ENCODE data around the gene KSR2. TPM values are rescaled to one million over a fixed set of nuclear protein-coding genes. Genes with fewer than 3 reads are reported as not detected.
A peak's percentile ranks its signal among the peaks of the same experiment; 100 is the strongest.

KSR2 gene
- total and polyA plus RNA-seq, 7 donors: under 0.01 to 0.04 (median 0.02) TPM; not detected in 2

DNA sequence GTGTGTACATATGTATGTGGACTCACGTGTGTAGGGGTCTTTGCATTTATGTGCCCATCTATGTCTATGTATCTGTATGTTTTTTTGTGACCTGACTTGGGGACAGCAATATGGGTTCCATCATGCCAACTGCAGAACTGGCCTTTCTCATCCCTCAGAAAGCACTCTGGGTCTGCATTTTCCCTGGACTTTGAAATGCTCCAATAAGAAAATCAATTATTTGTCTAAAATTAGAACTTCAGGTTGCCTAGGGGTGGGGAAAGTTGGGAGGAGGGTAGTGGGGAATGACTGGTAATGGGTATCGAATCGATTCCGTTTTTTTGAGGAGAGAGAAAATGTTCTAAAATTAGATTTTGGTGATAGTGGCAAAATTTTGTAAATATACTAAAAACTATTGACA is 466.6 kb downstream of the KSR2 start:
- ATAC-seq (no peak), DNase-seq (no peak)
- intact Hi-C loops (cut with DNase I): no loop called here
- Histone ChIP-seq H3K9me3 (no peaks in the 10 kb centered on the region), H3K4me3 (no peak overlapping the region), H3K36me3 (ENCODE audit: insufficient read depth in 1 of 2, low read depth in 1 of 2) (no peaks in the 10 kb centered on the region), H3K27me3 (ENCODE audit: insufficient read depth in 3 of 3, low read length in 2 of 3) (no peaks in the 10 kb centered on the region), H3K4me1 (peaks cover 4% of the 10 kb centered on the region), H3K27ac (no peak overlapping the region)
- 75 to 92% (median 80%) methylated on average over 4 of the region's 4 CpGs for WGBS, 3 donors
- TF ChIP-seq, protein P1, sequence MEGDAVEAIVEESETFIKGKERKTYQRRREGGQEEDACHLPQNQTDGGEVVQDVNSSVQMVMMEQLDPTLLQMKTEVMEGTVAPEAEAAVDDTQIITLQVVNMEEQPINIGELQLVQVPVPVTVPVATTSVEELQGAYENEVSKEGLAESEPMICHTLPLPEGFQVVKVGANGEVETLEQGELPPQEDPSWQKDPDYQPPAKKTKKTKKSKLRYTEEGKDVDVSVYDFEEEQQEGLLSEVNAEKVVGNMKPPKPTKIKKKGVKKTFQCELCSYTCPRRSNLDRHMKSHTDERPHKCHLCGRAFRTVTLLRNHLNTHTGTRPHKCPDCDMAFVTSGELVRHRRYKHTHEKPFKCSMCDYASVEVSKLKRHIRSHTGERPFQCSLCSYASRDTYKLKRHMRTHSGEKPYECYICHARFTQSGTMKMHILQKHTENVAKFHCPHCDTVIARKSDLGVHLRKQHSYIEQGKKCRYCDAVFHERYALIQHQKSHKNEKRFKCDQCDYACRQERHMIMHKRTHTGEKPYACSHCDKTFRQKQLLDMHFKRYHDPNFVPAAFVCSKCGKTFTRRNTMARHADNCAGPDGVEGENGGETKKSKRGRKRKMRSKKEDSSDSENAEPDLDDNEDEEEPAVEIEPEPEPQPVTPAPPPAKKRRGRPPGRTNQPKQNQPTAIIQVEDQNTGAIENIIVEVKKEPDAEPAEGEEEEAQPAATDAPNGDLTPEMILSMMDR (IDR thresholded peaks at IDR 0.05): no peak

DNA sequence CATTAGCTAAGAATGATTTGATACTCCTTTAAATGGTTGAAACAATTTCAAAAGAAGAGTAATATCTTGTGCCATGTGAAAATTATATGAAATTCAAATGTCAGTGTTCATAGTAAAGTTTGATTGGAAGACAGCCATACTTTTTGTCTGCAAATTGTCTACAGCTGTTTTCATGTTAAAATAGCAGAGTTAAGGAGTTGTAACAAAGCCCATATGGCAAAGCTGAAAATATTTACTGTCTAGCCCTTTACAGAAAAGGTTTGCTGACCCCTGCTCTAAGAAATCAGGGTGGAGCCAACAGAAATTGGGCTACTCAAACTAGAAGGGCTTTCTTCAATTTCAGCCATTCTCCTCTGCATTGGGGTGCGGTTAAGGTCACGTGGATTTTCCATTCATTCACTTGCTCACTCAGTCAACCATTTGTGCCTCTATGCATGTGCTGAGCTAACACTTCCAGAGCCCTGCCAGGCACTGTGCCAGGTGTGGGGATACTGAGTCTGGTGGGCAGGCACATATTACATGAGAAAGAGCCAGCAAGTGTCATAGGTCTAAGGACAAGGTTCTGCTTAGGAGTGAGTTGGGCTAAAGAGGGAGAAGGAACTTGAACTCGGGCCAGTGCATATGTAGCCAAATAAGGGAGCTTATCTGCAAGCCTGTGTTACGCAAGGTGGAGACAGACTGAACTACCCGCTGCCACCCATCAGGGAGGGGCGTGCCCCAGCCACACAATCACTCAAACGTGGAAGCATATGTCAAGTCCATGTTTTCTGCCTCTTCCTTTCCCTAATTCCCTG is 467.5 kb downstream of the KSR2 start:
- H3K4me3 ChIP-seq: no peak overlapping the region
- intact Hi-C loops (cut with DNase I): no loop called here
- DNase-seq (no peak), ATAC-seq (peak; percentile 56 to 92 (median 84))
- peaks cover 4% of the 10 kb centered on the region for H3K4me1 ChIP-seq
- TF ChIP-seq, protein P1 (IDR thresholded peaks at IDR 0.05): no peak
- H3K9me3 ChIP-seq: no peaks in the 10 kb centered on the region
- 45 to 80% (median 64%) methylated on average over 7 of the region's 7 CpGs for WGBS, 3 donors
- no peak overlapping the region for H3K27ac ChIP-seq
- no peaks in the 10 kb centered on the region for H3K36me3 ChIP-seq (ENCODE audit: insufficient read depth in 1 of 2, low read depth in 1 of 2)
- H3K27me3 ChIP-seq (ENCODE audit: insufficient read depth in 3 of 3, low read length in 2 of 3): no peaks in the 10 kb centered on the region

DNA sequence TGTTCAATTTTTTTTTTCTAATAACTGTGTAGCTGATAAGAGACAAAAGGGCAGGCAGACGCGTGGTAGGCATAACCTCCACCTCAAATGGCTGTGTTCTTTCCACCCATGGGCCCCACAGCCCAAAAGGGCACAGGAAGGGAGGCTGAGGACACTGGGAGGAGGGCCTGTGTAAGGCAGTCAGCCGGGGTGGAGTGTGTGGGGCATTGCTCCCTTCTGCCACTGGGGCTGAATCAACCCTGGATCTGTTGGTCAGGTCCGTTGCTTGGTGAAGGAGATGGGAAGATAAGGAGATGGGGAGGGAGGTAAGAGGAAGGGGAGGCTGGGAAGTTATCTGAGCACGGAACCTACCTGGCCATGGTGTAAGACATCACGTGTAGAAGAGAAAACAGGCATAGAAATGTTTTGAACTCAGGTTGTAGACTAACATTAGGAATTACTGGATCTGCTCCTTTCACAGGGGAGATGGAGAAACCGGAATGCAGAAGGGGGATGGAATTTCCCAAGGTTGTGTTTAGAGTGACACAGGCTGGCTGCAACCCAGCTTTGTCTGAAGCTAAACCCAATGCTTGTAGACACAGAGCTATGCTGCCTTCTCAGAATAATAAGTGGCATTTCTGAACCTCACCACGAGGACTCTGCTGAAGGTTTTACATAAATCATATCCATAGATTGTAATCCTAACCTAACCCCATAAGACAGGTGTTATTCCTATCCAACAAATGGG is 468.9 kb downstream of the KSR2 start:
- TF ChIP-seq, protein P1 (IDR thresholded peaks at IDR 0.05): no peak
- H3K36me3 ChIP-seq (ENCODE audit: insufficient read depth in 1 of 2, low read depth in 1 of 2): no peaks in the 10 kb centered on the region
- ATAC-seq: no peak
- WGBS, 3 donors: 77 to 79% (median 77%) methylated on average over 8 of the region's 8 CpGs
- H3K4me1 ChIP-seq: peaks cover 4% of the 10 kb centered on the region
- H3K4me3 ChIP-seq: no peak overlapping the region
- no peaks in the 10 kb centered on the region for H3K9me3 ChIP-seq
- intact Hi-C loops (cut with DNase I): no loop called here
- H3K27ac ChIP-seq: no peak overlapping the region
- no peak for DNase-seq
- no peaks in the 10 kb centered on the region for H3K27me3 ChIP-seq (ENCODE audit: insufficient read depth in 3 of 3, low read length in 2 of 3)

- peaks cover 4% of the 10 kb centered on the region for H3K4me1 ChIP-seq
- no peaks in the 10 kb centered on the region for H3K36me3 ChIP-seq (ENCODE audit: insufficient read depth in 1 of 2, low read depth in 1 of 2)
- no peaks in the 10 kb centered on the region for H3K27me3 ChIP-seq (ENCODE audit: insufficient read depth in 3 of 3, low read length in 2 of 3)
- no peak overlapping the region for H3K4me3 ChIP-seq
- H3K9me3 ChIP-seq: no peaks in the 10 kb centered on the region
- WGBS, 3 donors: 79 to 85% (median 80%) methylated on average over 3 of the region's 3 CpGs
- no peak overlapping the region for H3K27ac ChIP-seq
- intact Hi-C loops (cut with DNase I): no loop called here
- ATAC-seq: no peak
- no peak for DNase-seq
- TF ChIP-seq, protein P1 (IDR thresholded peaks at IDR 0.05): no peak
These were observed 469.9 kb downstream of the KSR2 start for GRCh38 chr12:117498880-117499279.

Data from psoas muscle (tissue), 8 donors.